ENCODE results near the gene AKAP10. TPM values are rescaled to one million over a fixed set of nuclear protein-coding genes. Genes with fewer than 3 reads are reported as not detected.

The AKAP10 gene
- total and polyA plus RNA-seq, 2 of the 4 experiments (the other 2 are of a cell fraction) = 12.7 to 18.6 TPM

DNA sequence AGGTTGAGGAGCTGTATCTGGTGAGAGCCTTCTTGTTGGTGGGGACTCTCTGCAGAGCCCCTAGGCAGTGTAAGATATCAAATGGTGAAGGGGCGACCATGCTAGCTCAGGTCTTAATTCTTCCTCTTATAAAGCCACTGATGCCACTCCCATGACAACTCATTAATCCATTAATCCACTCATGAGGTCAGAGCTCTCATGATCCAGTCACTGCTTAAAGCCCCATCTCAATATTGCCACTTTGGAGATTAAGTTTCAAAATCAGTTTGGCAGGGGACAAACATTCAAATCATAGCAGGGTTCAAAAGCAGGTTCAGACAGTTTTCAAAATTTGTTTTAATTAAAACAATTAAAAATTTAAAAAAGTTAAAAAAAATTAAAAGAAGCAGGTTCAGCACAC lies 18.5 kb upstream of the AKAP10 start:
- no CpG with 5 or more reads among the region's 1 CpG for WGBS, 2 experiments (ENCODE audit: extremely low coverage in 2 of 2, insufficient read length in 1 of 2)
- no peak overlapping the region for H2BK15ac ChIP-seq (ENCODE audit: low read depth, low read length)
- no peak overlapping the region for H3K9ac ChIP-seq (ENCODE audit: low read depth, low read length)
- no peak overlapping the region for H3K23ac ChIP-seq (ENCODE audit: low read depth, low read length)
- no peak overlapping the region for H3K27ac ChIP-seq (ENCODE audit: insufficient read depth, low read length)
- H4K8ac ChIP-seq (ENCODE audit: low read depth in 2 of 2, low read length in 2 of 2) = no peak overlapping the region
- H2BK120ac ChIP-seq (ENCODE audit: low read depth, low read length) = no peak overlapping the region
- H2BK5ac ChIP-seq (ENCODE audit: low read depth, low read length, poor library complexity, severe bottlenecking) = no peak overlapping the region
- no peak overlapping the region for H3K56ac ChIP-seq (ENCODE audit: extremely low read depth, insufficient read depth, low read length)
- H3K79me1 ChIP-seq (ENCODE audit: low read depth in 1 of 2, low read length in 2 of 2) = no peaks in the 10 kb centered on the region
- dilution Hi-C loops (cut with HindIII; ENCODE audit: low sequenced_read_pairs, unreplicated experiment) = no loop called here
- no peaks in the 10 kb centered on the region for H4K20me1 ChIP-seq (ENCODE audit: insufficient read depth, low read length)
- no peak overlapping the region for H3K14ac ChIP-seq (replicated peaks; ENCODE audit: low read depth, low read length)
- no peak overlapping the region for H4K5ac ChIP-seq (ENCODE audit: low read depth, low read length)
- intact Hi-C loops (cut with micrococcal nuclease) = loop anchor here (5.0 kb wide), 1 partner anchor 321 kb away; no protein-coding TSS in a partner anchor
- H3K9me1 ChIP-seq (ENCODE audit: insufficient read depth, low read length) = no peaks in the 10 kb centered on the region
- ChIA-PET CTCF (interaction anchor here (0.5 kb wide), 1 partner anchor 14 kb away, joined by 5 read pairs; no protein-coding TSS in a partner anchor), POLR2A (ENCODE audit: unreplicated experiment) (no interaction called here)
- H3K4me3 ChIP-seq (ENCODE audit: insufficient read depth, low read depth, low read length) = no peak overlapping the region
- H3K27me3 ChIP-seq (ENCODE audit: control insufficient read depth, insufficient read depth, low read length) = peaks cover 6% of the 10 kb centered on the region
- no peak overlapping the region for H2AK9ac ChIP-seq (replicated peaks; ENCODE audit: low read depth, low read length, poor library complexity)
- TF ChIP-seq SMC3 (IDR thresholded peaks at IDR 0.05; ENCODE audit: low read depth, low read length) (no peak), RFX5 (IDR thresholded peaks at IDR 0.05; ENCODE audit: low read depth, low read length) (no peak), CEBPB (IDR thresholded peaks at IDR 0.05; ENCODE audit: low read depth, low read length) (no peak), MAZ (IDR thresholded peaks at IDR 0.05; ENCODE audit: borderline replicate concordance, low read depth, low read length) (no peak), BHLHE40 (IDR thresholded peaks at IDR 0.05; ENCODE audit: low read depth, low read length) (no peak), RAD21 (IDR thresholded peaks at IDR 0.05; ENCODE audit: low read length) (no peak), RCOR1 (IDR thresholded peaks at IDR 0.05; ENCODE audit: insufficient replicate concordance, low read length) (no peak), POLR2A (IDR thresholded peaks at IDR 0.05; ENCODE audit: low read depth, low read length) (no peak), MXI1 (IDR thresholded peaks at IDR 0.05; ENCODE audit: borderline replicate concordance, low read depth, low read length) (no peak), FOS (IDR thresholded peaks at IDR 0.05; ENCODE audit: low read depth, low read length) (no peak), MAFK (IDR thresholded peaks at IDR 0.05; ENCODE audit: low read depth, low read length) (no peak), CHD1 (IDR thresholded peaks at IDR 0.05; ENCODE audit: low read depth, low read length) (no peak), NFE2L2 (IDR thresholded peaks at IDR 0.05; ENCODE audit: low read depth, low read length) (no peak)
- TF ChIP-seq, protein P1, sequence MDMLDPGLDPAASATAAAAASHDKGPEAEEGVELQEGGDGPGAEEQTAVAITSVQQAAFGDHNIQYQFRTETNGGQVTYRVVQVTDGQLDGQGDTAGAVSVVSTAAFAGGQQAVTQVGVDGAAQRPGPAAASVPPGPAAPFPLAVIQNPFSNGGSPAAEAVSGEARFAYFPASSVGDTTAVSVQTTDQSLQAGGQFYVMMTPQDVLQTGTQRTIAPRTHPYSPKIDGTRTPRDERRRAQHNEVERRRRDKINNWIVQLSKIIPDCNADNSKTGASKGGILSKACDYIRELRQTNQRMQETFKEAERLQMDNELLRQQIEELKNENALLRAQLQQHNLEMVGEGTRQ (IDR thresholded peaks at IDR 0.05; ENCODE audit: low read depth, low read length) = no peak
- TF ChIP-seq, protein P2, sequence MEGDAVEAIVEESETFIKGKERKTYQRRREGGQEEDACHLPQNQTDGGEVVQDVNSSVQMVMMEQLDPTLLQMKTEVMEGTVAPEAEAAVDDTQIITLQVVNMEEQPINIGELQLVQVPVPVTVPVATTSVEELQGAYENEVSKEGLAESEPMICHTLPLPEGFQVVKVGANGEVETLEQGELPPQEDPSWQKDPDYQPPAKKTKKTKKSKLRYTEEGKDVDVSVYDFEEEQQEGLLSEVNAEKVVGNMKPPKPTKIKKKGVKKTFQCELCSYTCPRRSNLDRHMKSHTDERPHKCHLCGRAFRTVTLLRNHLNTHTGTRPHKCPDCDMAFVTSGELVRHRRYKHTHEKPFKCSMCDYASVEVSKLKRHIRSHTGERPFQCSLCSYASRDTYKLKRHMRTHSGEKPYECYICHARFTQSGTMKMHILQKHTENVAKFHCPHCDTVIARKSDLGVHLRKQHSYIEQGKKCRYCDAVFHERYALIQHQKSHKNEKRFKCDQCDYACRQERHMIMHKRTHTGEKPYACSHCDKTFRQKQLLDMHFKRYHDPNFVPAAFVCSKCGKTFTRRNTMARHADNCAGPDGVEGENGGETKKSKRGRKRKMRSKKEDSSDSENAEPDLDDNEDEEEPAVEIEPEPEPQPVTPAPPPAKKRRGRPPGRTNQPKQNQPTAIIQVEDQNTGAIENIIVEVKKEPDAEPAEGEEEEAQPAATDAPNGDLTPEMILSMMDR (conservative IDR thresholded peaks at IDR 0.05; ENCODE audit: low read depth, low read length) = no peak
- TF ChIP-seq, protein P3, sequence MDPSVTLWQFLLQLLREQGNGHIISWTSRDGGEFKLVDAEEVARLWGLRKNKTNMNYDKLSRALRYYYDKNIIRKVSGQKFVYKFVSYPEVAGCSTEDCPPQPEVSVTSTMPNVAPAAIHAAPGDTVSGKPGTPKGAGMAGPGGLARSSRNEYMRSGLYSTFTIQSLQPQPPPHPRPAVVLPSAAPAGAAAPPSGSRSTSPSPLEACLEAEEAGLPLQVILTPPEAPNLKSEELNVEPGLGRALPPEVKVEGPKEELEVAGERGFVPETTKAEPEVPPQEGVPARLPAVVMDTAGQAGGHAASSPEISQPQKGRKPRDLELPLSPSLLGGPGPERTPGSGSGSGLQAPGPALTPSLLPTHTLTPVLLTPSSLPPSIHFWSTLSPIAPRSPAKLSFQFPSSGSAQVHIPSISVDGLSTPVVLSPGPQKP (IDR thresholded peaks at IDR 0.05; ENCODE audit: borderline replicate concordance, low read depth, low read length) = no peak
- ATAC-seq (ENCODE audit: low read depth) (no peak), DNase-seq (no peak)
- H3K18ac ChIP-seq (ENCODE audit: low read depth, low read length) = no peak overlapping the region
- no TSS peak for BruUV-seq (replicated peaks)
- no peak overlapping the region for H4K91ac ChIP-seq (ENCODE audit: insufficient read depth, low read depth, low read length)
- H2BK20ac ChIP-seq (ENCODE audit: low read depth, low read length) = no peak overlapping the region
- no peak overlapping the region for H2AK5ac ChIP-seq (ENCODE audit: low read depth, low read length)
- H2AFZ ChIP-seq (replicated peaks; ENCODE audit: low read length, poor library complexity) = no peak overlapping the region
- no peaks in the 10 kb centered on the region for H3K9me3 ChIP-seq (ENCODE audit: control insufficient read depth, insufficient read depth, low read length)
- in situ Hi-C loops (cut with MboI; ENCODE audit: low sequenced_read_pairs) = loop anchor here (10.0 kb wide), 1 partner anchor 319 kb away; no protein-coding TSS in a partner anchor
- H3K4me2 ChIP-seq (ENCODE audit: low read depth, low read length) = no peak overlapping the region
- no peaks in the 10 kb centered on the region for H3K36me3 ChIP-seq (ENCODE audit: control insufficient read depth, insufficient read depth, low read length)
- no peaks in the 10 kb centered on the region for H3K4me1 ChIP-seq (ENCODE audit: control insufficient read depth, insufficient read depth, low read length)
- no peak overlapping the region for H3K4ac ChIP-seq (ENCODE audit: low read depth, low read length)
